Measurements from ENCODE around the gene RNPS1. TPM values are rescaled to one million over a fixed set of nuclear protein-coding genes. Genes with fewer than 3 reads are reported as not detected.

RNPS1 gene
- total and polyA plus RNA-seq, 2 donors (not counting 3 experiments of a cell fraction or from before 2014, with no cell fraction given) = 206 to 209 TPM

DNA sequence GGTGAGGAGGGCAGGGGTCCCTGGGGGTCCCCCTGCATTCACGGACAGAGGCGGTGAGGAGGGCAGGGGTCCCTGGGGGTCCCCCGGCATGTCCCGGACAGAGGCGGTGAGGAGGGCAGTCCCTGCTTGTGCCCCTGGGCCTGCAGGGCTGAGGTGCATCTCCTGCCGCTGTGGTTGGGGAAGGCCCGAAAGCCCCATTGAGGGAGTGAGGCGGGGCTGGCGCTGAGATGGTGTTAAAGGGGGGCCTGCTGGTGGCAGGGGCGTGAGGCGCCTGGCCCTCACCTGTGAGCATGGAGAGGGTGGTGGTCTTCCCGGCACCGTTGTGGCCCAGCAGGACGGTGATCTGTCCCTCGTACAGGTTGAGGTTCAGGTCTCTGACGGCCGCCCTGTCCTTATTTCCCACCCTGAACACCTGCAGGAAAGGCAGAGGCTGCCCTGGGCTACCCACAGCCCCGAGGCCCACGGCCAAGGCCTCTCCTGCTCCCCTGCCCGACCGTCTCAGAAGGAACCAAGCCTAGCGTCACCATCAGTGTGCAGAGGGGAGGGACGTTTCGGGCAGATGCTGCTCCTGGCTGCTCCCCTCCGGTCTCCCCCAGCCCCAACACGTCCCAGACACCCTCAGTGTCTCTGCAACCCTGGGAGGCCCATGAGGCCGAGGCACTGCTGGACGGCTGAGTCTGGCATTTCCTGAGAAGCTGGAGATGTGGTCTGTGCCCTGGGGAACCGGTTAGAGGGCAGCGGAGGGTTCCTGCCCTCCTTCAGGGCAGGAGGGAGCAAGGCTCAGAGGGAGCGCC is 31.4 kb upstream of the RNPS1 start:
- no peaks in the 10 kb centered on the region for H4K20me1 ChIP-seq (replicated peaks; ENCODE audit: control insufficient read depth, extremely low read depth, insufficient read depth, low read length)
- no peak overlapping the region for H3K27ac ChIP-seq (ENCODE audit: insufficient read depth, low read depth, low read length)
- no peaks in the 10 kb centered on the region for H3K27me3 ChIP-seq (ENCODE audit: control insufficient read depth in 2 of 2, insufficient read depth in 2 of 2, low read length in 2 of 2)
- intact Hi-C loops (cut with micrococcal nuclease) (loop anchor here (10.0 kb wide), 1 partner anchor 125 kb away; the partner anchor contains the start of gene CCNF), dilution Hi-C loops (cut with MboI; ENCODE audit: extremely low pct_ligation_motif_present, low sequenced_read_pairs) (no loop called here)
- H3K4me2 ChIP-seq (ENCODE audit: insufficient read depth, low read length) = no peak overlapping the region
- no peaks in the 10 kb centered on the region for H3K9me3 ChIP-seq (replicated peaks; ENCODE audit: control insufficient read depth, insufficient read depth, low read length)
- H3K4me1 ChIP-seq (ENCODE audit: control insufficient read depth, extremely low read depth, insufficient read depth, low read length) = no peaks in the 10 kb centered on the region
- DNase-seq (ENCODE audit: low read depth, low spot score) = no peak
- no peaks in the 10 kb centered on the region for H3K79me2 ChIP-seq (ENCODE audit: control insufficient read depth, insufficient read depth, low read length)
- no peak for FAIRE-seq
- ChIA-PET CTCF (no interaction called here), POLR2A (no interaction called here)
- no peak overlapping the region for H3K4me3 ChIP-seq (replicated peaks in 1 of 3; ENCODE audit: insufficient read depth in 1 of 3, low read depth in 1 of 3, low read length in 3 of 3)
- H3K36me3 ChIP-seq (ENCODE audit: control insufficient read depth in 2 of 2, extremely low read depth in 1 of 2, insufficient read depth in 2 of 2, low read length in 2 of 2) = peaks cover 0 to 8% of the 10 kb centered on the region in 2 experiments
- H3K9ac ChIP-seq (replicated peaks; ENCODE audit: extremely low read depth, insufficient read depth, low read length) = no peak overlapping the region
- no peak for TF ChIP-seq JUN (IDR thresholded peaks at IDR 0.05; ENCODE audit: borderline replicate concordance, insufficient read depth, insufficient read length, low read depth)
- TF ChIP-seq GATA2 (IDR thresholded peaks at IDR 0.05; ENCODE audit: insufficient read depth, insufficient read length, low read depth, low read length) = no peak
- TF ChIP-seq, protein P1, sequence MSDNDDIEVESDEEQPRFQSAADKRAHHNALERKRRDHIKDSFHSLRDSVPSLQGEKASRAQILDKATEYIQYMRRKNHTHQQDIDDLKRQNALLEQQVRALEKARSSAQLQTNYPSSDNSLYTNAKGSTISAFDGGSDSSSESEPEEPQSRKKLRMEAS (IDR thresholded peaks at IDR 0.05; ENCODE audit: insufficient read depth, insufficient read length) = no peak
- TF ChIP-seq, protein P2, sequence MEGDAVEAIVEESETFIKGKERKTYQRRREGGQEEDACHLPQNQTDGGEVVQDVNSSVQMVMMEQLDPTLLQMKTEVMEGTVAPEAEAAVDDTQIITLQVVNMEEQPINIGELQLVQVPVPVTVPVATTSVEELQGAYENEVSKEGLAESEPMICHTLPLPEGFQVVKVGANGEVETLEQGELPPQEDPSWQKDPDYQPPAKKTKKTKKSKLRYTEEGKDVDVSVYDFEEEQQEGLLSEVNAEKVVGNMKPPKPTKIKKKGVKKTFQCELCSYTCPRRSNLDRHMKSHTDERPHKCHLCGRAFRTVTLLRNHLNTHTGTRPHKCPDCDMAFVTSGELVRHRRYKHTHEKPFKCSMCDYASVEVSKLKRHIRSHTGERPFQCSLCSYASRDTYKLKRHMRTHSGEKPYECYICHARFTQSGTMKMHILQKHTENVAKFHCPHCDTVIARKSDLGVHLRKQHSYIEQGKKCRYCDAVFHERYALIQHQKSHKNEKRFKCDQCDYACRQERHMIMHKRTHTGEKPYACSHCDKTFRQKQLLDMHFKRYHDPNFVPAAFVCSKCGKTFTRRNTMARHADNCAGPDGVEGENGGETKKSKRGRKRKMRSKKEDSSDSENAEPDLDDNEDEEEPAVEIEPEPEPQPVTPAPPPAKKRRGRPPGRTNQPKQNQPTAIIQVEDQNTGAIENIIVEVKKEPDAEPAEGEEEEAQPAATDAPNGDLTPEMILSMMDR (IDR thresholded peaks at IDR 0.05; ENCODE audit: extremely low read depth in 1 of 2, insufficient read depth in 1 of 2, low read depth in 1 of 2, low read length in 2 of 2) = no peak
- TF ChIP-seq MYC (IDR thresholded peaks at IDR 0.05; ENCODE audit: low read depth, low read length) = no peak
- no TSS peak for BruUV-seq (replicated peaks)
- no peak overlapping the region for H2AFZ ChIP-seq (ENCODE audit: low read depth, low read length)
- H3K9me1 ChIP-seq (replicated peaks; ENCODE audit: control insufficient read depth, extremely low read depth, insufficient read depth, low read length) = no peaks in the 10 kb centered on the region

Data from endothelial cell of umbilical vein (primary cell).